ENCODE data around the gene MAX. TPM values are rescaled to one million over a fixed set of nuclear protein-coding genes. Genes with fewer than 3 reads are reported as not detected.

The MAX gene
- total and polyA plus RNA-seq, 11 donors: 42.3 to 102 (median 74.4) TPM

DNA sequence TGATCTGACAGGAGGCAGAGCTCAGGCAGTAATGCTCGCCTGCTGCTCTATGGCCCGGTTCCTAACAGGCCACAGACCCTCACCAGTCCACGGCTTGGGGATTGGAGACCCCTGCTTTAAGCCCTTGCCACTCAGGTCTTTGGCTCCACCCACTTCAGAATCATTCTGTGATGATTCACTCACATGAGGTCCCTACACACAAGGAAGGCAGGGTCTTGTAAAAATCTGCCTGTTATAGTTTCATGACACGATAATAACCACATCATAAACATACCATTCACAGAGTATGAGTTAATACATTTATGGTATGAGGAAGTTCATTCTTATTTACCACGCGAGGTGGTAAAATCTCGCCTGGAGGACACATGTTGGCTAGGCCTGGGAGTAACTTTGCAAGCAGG, 29.0 kb upstream of the MAX start:
- no peak for TF ChIP-seq POLR2A (IDR thresholded peaks at IDR 0.05)
- TF ChIP-seq, protein P1, sequence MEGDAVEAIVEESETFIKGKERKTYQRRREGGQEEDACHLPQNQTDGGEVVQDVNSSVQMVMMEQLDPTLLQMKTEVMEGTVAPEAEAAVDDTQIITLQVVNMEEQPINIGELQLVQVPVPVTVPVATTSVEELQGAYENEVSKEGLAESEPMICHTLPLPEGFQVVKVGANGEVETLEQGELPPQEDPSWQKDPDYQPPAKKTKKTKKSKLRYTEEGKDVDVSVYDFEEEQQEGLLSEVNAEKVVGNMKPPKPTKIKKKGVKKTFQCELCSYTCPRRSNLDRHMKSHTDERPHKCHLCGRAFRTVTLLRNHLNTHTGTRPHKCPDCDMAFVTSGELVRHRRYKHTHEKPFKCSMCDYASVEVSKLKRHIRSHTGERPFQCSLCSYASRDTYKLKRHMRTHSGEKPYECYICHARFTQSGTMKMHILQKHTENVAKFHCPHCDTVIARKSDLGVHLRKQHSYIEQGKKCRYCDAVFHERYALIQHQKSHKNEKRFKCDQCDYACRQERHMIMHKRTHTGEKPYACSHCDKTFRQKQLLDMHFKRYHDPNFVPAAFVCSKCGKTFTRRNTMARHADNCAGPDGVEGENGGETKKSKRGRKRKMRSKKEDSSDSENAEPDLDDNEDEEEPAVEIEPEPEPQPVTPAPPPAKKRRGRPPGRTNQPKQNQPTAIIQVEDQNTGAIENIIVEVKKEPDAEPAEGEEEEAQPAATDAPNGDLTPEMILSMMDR (IDR thresholded peaks at IDR 0.05): no peak
- no peak for ATAC-seq
- 77 to 85% (median 83%) methylated on average over 7 of the region's 7 CpGs for WGBS, 4 donors
- H3K4me1 ChIP-seq: peaks cover 0 to 3% (median 0%) of the 10 kb centered on the region in 12 donors
- no peak overlapping the region for H3K27ac ChIP-seq
- no peak overlapping the region for H3K4me3 ChIP-seq
- H3K9me3 ChIP-seq: no peaks in the 10 kb centered on the region
- DNase-seq: no peak
- intact Hi-C loops (cut with DNase I): no loop called here
- H3K36me3 ChIP-seq: no peaks in the 10 kb centered on the region
- no peaks in the 10 kb centered on the region for H3K27me3 ChIP-seq

DNA sequence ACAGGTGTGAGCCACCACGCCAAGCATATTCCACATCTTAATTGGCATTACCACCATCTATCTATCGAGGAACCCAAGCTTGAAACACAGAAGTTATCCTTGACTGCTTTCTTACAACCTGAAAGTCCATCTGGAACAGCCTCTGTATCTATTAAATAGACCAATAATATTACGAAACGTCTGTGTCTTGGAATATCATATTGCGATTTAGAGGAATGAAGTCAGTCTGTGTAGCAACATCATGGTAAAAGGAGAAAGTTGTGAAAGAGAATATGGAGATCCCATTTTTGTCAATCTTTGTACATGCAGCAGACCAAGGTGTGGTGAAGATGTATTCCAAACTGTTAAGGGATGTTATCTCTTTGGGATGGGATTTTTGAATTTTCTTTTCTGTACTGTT, 25.8 kb upstream of the MAX start:
- DNase-seq: no peak
- Histone ChIP-seq H3K27me3 (no peaks in the 10 kb centered on the region), H3K27ac (no peak overlapping the region), H3K36me3 (no peaks in the 10 kb centered on the region), H3K4me1 (no peaks in the 10 kb centered on the region), H3K9me3 (no peaks in the 10 kb centered on the region), H3K4me3 (no peak overlapping the region)
- intact Hi-C loops (cut with DNase I): no loop called here
- no peak for ATAC-seq
- TF ChIP-seq, protein P1 (IDR thresholded peaks at IDR 0.05): no peak
- TF ChIP-seq POLR2A (IDR thresholded peaks at IDR 0.05): no peak
- WGBS, 4 donors: 86 to 91% (median 90%) methylated on average over 5 of the region's 5 CpGs

DNA sequence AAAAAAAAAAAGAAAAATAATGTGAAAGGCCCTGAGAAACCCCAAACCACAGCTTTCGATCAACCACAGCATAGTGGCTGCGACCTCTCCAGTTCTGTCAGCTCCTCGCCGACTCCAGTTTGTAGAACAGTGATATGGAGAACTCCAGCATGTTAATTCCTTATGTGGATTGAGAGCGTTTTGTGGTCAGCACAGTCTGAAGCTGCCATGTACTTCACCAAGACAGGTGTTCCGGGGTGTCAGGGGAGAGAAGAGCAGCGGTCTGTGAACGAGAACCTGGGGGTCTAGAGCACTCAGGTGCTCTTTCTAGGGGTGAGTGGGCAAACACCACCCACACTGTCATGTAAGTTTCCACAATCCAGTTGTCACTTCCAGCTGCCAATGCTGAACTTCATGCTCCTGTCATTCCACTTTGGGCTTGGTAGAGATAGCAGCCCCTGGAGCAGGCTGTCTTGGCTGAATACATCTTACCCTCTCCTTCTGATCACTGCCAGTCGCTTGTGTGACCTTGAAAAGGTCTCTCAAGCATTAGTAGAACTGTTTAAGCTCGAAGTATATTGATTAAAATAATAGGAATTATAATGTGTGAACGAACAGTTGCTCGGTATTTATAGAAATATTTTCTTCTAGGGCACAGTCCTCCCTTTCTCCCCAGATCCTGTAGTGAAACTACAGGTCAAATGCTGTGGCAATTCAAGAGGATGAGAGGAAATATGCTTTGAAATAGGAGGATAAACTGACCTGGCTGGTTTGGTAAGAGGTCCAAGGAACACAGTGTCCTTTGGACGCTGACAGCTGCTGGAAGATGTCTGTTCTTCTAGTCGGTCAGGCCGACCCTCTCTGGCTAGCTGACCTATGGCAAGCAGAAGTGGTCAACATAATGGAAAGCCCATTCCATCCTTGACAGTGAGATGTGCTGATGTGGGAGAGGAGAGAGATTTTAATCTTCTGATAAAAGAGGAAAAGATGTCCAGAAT, 15.7 kb upstream of the MAX start:
- no peaks in the 10 kb centered on the region for H3K36me3 ChIP-seq
- H3K9me3 ChIP-seq: peaks cover 0 to 9% (median 0%) of the 10 kb centered on the region in 12 donors
- no peak for DNase-seq
- peaks cover 0 to 8% (median 0%) of the 10 kb centered on the region in 12 donors for H3K4me1 ChIP-seq
- H3K27ac ChIP-seq: peak overlapping the region in 2 of 12 donors; percentile 12 to 39
- no peaks in the 10 kb centered on the region for H3K27me3 ChIP-seq
- no peak overlapping the region for H3K4me3 ChIP-seq
- TF ChIP-seq POLR2A (IDR thresholded peaks at IDR 0.05): no peak
- TF ChIP-seq, protein P1 (IDR thresholded peaks at IDR 0.05): no peak
- peak; percentile 45 to 69 (median 60) for ATAC-seq
- intact Hi-C loops (cut with DNase I): no loop called here
- 68 to 73% (median 70%) methylated on average over 15 of the region's 15 CpGs for WGBS, 4 donors

DNA sequence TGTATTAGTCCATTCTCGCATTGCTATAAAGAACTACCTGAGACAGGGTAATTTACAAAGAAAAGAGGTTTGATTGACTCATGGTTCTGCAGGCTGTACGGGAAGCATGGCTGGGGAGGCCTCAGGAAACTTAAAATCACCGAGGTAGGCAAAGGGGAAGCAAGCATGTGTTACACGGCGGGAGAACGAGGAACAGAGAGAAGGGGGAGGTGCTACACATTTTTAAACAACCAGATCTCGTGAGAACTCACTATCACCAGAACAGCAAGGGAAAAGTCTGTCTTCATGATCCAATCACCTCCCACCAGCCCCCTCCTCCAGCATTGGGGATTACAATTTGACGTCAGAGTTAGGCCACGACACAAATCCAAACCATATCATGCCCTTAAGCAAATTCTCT, 13.3 kb upstream of the MAX start:
- H3K4me1 ChIP-seq: peaks cover 0 to 8% (median 0%) of the 10 kb centered on the region in 12 donors
- no peaks in the 10 kb centered on the region for H3K9me3 ChIP-seq
- TF ChIP-seq, protein P1 (IDR thresholded peaks at IDR 0.05): no peak
- TF ChIP-seq POLR2A (IDR thresholded peaks at IDR 0.05): no peak
- 73 to 77% (median 74%) methylated on average over 9 of the region's 9 CpGs for WGBS, 4 donors
- H3K36me3 ChIP-seq: no peaks in the 10 kb centered on the region
- ATAC-seq: no peak
- no peak overlapping the region for H3K27ac ChIP-seq
- intact Hi-C loops (cut with DNase I): no loop called here
- DNase-seq: no peak
- H3K27me3 ChIP-seq: no peaks in the 10 kb centered on the region
- H3K4me3 ChIP-seq: no peak overlapping the region
